Activated CD4-positive, CD25-positive, alpha-beta regulatory T cell (primary cell): ENCODE data around the gene ADAM33.

ENCODE experiments used
- DNase-seq, 4 experiments: peaks; one replicate each; lab custom pipeline; 2025; lab: John Stamatoyannopoulos, UW

The ADAM33 gene

DNA sequence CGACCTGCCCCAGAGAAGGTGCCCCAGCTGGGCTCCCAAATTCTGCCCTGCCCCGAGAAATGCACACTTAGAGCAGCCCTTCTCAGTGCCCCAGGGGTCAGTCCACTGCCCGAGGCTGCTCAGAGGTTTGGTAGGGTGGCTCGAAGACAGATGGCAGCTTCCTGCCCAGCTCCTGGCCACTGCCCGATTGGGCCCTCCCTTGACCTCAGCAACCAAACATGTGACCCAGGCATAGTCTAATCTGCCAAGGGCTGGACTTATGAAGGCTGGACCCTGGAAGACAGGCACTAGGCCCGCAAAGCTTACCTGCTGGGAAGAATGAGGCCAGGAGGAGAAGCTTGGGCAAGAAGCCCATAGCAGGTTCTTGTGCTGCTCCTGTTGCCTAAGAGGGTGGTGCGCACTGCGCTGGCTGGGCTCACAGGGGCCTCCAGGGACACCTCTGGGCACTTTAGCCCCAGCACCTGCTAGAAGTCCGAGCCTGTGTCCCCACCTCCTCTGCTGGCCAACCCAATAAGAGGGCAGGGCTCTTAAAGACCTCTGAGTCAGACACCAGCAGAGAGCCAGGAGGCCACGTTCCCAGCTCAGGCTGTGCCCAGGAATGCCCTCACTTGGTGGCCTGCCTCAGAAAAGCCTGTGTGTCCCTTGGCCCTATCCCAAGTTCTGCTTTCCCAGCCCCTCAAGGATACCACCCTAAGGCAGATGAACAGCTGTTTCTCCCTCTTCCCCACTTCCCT lies 25.1 kb upstream of the ADAM33 start:
- no peak for DNase-seq

DNA sequence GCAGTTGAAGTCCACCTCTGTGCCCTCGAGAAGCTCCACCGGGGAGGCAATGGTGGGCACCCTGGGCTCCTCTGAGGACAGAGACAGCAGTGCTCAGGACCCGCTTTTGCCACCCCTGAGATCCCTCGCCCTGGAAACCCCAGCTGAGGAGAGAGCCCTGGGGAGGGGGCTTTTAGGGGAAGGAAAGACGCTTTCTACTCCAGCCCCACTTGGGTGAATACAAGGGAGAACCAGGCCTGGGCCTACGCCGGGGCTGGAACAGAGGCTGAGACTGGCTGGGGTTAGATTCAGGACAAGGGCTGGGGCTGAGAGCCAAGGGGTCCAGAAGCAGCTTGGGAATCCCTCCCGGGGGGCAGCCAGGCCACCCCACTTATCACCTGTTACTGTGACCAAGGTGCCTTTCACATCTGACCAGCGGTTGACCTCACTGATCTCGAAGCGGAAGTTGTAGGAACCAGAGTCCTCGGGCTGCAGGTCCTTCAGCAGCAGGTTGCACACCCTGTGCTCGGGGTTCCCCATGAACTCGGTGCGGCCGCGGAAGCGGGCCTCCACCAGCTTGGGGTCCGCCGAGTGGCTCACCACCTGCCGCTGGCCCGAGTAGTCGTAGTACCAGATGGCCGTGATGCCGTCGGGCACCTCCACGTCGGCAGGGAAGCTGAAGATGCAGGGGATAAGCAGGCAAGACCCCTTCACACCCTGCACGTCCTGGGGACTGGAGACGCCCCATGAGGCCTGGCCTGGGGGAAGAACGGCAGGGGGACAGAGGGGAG lies 24.3 kb upstream of the ADAM33 start:
- DNase-seq: no peak

DNA sequence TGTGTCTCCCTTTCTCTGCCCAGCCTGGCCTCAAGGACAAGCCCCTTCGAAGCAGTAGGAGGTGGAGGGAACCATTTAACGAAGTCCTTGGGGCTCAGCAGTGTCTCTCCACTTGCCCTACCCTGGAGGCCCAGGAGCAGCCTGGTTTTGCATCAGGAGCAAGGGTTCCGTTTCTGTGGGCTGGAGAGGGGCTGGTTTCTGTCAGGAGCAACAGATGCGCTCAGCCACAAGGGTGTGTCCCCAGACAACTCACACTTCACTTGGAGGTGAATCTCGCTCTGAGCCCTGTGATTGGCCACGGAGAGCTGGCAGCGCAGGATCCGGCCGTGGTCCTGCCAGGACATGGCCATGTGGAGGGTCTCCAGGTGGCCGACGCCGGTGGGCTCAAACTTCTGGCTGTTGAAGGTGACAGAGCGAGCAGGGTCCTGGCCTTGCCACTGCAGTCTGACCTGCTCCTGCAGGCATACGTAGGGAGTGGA lies 23.7 kb upstream of the ADAM33 start:
- DNase-seq: no peak

DNA sequence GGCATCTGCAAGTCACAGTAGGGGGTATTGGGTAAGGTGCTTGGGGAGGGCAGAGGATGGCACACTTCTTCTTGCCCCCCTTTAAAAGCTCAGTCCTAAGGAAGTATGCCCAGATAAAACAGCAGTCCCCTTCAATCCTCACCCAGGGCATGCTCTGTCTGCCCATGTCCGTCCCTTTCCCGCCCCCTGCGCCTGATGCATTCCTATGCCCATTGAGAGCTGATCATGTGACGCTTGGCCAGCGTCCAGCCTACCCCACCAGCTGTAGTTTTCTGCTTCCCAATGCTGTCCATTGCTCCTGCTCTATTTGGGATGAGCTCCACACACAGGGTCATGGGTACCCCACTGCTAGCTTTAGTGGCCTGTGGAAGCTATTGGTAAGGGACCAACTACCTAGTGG lies 22.3 kb upstream of the ADAM33 start:
- DNase-seq: no peak

DNA sequence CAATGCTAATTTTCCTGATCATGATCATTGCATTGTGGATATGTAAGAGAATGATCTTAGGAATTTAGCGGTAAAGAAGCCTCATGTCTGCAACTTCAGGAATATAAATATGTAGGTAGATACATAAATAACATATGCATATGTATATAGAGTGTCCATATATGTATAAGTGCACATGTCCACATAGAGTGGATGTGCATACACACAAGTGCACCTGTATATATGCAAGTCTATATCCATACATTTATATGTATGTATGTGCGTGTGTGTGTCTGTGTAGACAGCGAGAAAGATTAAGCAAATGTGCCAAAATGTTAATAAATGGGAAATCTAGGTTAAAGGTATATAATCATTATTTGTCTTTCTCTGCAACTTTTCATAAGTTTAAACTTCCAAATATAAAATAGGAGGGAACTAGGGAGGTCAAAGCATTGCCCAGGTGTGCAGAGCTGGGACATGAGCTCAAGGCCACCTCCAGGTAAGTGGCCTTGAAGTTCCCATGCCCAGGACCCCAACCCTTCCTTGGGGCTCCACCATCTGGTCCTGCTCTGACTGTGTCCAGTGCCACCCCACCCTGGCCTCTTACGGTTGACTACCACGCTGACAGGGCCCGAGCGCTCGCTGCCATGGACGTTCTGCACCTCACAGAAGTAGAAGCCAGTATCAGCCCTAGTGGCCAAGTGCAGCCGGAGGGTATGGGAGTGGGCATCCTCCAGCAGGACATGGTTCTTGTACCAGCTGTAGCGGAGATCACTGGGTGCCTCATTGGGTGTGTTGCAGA lies 21.0 kb upstream of the ADAM33 start:
- no peak for DNase-seq

DNA sequence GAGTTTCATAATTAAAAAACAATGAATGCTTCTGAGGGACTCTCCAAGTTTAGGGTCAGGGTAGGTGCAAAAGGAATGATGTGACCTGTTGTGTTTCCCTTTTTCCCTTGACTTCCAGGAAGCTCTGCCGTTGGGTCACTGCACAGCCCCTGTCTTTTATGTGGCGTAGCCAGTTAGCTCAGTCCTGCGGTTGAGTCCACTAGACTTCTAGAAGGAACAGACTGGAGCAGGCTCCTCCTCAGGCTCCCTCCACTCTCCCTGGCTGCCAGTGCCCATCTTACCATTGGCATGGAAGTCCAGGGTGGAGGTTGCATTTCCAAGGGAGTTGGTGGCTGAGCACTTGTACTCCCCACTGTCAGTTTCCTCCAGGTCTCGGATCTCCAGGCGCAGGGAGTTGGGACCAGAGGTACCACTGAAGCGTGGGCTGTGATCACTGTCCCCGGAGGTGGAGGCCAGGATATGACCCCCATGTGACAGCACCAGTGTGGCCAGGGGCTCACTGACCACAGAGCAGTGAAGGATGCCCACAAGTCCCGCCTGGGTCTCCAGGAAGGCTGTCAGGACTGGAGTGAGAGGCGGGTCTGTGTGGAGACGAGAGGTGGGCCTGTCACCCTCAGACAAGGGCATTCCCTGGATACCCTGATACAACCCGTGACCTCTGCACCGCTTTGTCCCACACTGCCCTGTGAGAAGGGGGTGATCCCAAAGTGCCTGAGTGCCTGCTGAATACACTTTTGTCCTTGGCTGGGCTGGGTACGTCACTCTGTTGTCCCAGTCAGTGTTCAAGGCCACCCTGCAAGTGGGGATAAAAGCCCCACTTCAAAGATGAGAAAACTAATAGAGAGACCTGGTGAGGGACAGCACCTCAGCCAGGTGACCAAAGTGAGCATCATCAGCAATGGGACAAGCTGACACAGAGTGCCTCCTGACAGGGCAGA lies 19.5 kb upstream of the ADAM33 start:
- no peak for DNase-seq

DNA sequence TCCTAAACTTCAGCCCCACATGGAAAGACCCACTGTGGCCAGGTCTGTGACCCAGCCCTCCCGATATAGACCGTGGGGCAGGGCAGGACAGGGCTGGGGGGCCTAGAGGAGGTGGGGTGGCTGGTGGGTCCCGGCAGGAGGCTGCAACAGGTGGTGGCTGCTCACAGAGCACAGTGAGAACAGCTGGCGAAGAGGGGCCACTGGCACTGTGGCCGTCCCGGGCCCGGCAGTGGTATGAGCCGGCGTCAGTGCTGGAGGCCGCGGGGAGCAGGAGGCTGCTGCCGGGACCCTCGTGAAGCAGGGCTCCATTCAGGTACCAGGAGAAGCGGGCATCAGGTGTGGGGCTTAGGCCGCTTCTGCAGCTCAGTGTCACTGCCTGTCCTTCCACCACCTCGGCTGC lies 17.2 kb upstream of the ADAM33 start:
- DNase-seq: no peak

DNA sequence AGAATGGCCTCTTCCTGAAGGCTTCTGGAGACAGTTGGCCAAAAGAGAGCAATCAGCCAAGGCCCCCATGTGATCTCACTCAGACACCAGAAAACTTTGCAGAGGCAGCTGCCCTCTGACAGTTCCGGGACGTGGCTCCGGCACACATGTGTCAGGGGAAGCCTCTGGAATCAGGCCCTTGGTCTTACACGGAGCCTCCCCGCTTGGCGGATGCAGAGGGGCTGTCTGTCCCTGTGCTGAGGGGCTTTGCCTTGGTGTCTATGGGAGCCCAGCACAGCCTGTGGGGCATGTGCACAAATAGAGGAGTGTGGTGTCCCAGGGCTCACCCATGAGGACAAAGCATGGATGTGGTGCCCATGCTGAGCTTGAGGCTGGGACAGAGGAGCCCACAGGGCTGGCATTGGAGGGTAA lies 16.8 kb upstream of the ADAM33 start:
- no peak for DNase-seq

DNA sequence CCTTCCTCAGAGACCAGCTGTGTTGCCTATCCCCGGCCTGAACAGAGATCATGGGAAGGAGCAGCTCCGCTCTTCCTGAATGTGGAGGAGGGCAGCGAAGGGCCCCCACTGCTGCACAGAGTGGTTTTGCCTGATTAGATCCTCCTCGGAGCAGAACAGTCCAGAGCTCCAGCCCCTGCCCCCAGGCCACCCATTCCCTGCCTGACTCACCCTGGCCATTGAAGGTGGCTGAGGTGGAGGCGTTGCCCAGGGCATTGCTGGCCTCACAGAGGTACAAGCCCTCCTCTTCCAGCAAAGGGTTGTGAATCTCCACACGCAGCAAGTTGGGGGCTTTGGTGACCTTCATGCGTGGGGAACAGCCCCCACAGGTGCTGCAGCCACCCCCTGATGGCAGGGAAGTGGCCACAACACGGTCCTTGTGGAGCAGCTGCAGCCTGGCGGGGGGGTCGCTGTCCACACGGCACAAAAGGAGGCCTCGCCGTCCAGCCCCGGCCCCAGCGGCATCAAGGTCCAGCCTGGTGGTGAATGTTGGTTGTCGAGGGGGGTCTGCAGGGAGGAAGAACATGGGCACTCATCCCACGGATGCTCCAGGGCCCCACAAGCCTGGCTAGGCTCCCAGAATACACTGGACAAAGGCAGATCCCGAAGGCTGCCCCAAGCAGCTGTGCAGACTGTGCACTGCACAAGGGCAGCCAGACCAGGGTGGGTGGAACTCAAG lies 15.9 kb upstream of the ADAM33 start:
- DNase-seq: no peak

DNA sequence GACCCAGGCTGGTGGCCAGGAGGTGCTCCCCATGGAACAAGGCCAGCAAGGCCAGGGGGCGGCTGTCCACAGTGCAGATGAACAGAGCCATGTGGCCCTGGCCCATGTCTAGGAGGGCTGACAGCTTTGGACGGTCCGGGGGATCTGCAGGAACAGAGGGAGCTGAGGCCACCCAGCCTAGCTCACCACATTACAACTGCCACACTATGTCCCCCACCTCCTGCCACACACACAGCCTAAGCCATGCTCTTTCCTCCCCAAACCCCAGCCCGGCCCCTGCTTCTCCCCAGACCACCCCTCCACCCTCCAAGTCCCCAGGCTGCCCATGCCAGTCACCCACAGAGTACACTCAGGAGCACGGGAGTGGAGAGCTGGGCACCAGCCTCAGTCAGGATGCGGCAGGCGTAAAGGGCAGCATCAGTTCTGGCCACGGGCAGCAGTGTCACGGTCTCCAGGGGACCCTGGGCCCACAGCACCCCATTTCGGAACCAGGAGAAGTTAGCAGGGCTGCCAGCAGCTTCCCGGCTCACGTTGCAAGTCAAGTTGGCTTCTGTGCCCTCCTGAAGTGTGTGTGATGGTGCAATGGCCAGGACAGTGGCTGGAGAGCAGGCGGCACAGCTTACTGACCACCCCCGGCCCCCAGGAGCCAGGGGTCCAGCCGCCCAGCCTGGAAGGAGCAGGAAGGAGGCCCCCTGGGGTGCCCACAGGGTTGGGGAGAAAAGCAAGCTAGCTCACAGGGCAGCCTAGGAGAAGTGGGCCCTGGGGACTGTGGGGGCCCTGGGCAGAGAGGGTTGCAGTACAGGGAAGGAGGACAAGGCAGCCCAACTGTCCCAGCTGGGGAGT lies 15.2 kb upstream of the ADAM33 start:
- no peak for DNase-seq

DNA sequence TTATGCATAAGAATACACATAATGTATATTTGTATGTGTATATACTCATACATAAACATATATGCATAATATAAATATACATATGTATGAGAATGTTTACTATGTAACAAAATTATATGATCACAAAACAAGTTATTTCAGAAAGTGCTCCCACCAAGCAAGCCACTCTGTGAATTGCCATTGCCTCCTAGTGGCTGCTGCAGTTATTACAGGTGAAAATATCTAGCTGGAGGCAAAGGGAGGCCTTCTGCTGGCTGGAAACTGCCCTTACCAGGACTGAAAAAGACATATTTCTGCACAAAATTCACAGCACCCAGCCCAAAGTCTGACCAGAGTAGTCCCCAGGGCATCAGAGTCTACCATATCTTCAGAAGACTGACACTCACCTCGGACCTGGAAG lies 14.4 kb upstream of the ADAM33 start:
- DNase-seq: no peak

DNA sequence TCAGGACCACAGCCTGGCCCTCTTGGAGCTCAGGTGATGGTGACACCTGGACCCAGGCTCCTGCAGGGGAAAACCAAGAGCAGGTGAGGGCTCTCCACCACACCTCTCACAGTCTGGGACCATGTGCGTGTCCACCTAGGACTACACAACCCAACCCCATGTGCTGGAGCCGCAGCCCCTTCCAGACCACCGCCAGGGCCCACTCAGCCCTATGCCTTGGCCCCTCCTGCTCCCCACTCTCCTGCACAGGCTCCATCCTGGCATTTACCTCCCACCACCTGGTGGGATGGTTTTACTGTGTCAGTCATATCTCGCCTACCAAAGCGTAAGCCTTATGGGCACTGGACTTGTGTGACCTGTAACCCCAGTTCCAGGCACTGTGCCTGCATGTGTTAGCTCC lies 13.1 kb upstream of the ADAM33 start:
- DNase-seq: no peak

DNA sequence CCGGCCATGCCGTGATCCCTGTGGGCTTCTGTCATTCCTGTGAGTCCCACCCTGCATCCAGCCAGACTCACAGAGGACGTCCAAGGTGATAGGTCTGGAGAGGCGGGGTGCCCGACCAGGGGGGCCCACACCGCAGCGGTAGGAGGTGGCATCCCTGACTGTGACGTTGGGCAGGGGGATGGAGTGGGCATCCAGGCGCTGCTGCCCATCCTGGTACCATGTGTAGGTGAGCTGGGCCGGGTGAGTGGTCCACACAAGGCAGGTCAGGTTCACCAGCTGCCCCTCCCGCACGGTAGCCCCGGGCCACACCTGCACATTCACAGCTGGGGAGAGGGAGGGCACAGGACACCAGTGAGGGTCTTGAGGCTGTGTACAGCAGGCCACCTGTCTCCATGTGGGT lies 11.6 kb upstream of the ADAM33 start:
- no peak for DNase-seq

DNA sequence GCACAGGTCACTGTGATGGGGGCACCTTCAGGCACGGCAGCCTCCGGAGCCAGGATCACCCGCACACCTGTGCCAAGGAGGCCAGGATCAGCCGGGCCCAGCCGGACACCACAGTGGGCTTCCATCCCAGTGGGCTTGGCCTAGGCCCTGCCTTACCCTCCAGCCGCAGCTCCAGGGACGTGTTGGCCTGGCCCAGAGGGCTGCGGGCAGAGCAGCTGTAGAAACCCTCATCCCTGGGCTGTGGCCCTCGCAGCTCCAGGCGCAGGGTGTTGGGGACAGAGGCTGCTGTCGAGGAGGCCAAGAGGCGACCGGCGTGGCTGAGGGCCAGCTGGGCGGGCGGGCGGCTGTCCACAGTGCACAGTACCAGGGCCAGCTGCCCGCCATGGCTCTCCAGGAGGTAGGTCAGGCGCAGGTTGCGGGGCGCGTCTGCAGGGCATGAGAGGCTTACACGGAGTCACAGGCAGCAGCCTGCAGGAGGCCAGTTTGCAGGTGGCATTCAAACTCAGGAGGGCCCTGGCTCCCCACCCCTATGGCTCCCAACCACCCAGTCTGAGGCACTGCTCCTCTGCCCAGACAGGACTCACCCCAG lies 11.0 kb upstream of the ADAM33 start:
- no peak for DNase-seq

DNA sequence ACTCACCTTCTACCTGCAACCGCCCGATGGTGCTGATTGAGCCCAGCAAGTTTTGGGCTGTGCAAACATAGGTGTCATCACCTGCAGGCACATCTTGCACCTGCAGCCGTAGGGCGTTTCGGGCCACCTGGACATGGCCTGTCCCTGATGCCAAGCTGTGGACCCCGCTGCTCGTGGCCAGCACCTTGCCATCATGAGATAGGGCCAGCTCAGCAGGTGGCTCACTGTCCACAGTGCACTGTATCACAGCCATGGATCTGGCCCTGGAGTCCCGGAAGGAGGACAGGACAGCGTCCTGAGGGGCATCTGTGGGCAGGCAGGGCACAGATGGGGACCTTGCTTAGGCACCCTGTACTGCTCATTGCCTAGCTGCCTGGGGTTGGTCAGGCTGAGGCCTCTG lies 10.1 kb upstream of the ADAM33 start:
- DNase-seq: no peak

DNA sequence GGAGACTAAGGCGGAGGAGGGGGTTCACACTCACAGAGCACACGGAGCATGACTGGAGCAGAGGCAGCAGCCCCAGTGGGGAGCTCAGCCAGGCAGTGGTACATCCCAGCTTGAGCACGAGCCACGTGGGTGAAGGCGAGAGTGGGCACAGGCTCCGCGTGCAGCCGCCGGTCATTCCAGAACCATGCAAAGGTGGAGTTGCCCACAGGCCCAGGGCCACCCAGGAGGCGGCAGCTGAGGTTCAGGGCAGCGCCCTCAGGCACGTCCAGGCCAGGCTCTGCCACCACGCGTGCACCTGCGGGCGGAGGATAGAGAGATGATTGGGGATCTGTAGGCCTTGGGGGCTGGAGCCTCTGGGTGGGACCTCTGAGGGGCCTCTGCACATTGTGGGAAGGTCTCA lies 9.5 kb upstream of the ADAM33 start:
- no peak for DNase-seq

DNA sequence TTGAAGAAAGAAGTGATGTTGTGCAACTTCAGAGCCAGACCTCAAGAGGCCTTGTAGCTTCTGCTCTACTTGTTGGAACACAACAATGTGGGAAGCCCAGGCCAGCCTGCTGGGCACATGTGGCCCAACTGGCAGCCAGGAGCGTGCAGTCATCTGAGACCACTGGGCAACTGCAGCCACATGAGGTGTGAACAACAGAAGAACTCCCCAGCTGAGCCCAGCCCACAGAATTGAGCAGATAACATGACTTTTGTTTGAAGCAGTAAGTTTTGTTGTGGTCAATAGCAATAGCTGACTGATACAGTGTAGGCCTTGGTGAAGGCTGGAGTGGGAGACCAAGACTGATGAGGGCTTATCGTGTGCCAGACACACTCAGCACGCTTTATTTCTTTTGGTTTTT lies 8.6 kb upstream of the ADAM33 start:
- no peak for DNase-seq

DNA sequence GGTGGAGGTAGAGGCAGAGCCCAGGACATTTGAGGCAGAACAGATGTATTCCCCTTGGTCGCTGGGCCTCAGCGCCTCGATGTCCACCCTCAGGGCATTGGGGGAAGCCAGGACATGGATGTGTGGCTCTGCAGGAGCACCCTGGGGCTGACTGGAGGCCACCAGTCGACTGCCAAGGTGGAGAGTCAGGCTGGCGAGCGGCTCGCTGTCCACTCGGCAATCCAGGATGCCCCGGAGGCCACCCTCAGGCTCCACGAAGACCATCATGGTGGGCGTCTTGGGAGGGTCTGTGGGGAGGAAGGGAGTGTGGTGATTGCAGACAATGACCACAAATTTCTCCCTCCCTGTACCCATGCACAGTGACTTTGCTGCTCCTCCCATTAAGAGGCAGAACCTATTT lies 8.2 kb upstream of the ADAM33 start:
- no peak for DNase-seq

DNA sequence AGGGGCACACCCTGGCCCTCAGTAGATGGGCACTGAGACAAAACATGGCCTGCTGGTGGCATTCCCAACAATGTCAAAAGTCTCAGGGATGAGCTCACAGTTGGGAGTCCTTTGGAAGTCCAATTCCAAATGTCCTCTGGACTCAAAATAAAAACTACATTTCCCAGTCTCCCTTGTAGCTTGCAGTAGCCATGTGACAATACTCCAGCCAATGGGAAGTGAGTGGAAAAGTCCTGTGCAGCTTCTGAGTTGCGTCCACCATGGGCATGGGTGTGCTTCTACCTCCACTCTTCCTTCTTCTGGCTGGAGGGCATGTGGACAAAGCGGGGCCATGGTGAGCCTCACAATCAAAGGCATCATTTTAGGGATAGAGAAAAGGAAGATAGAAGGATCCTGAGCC lies 5.8 kb upstream of the ADAM33 start:
- DNase-seq: no peak

DNA sequence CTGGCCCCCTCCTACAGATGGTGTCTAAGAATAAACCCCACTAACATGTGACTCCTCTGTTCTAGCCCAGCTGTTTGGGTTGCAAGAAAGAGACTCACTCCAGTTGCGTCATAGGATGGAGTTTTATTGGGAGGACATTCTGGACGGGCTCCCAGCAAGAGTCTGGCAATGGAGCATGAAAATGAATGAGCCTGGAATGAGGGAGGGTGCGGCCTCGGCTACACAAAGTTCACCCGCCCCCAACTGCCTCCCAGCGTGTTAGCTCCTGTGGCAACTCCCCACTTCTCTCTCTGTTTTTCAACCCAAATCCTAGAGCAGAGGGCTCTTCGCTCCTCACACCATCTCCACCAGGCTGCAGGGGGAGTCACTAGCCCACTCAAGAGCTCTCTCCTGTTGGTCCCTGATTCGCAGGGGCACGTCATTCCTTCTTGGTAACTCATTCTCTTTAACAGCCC lies 5.1 kb upstream of the ADAM33 start:
- no peak for DNase-seq
